Measurements from ENCODE around the gene TBATA. TPM values are rescaled to one million over a fixed set of nuclear protein-coding genes. Genes with fewer than 3 reads are reported as not detected.

Gene TBATA, protein sequence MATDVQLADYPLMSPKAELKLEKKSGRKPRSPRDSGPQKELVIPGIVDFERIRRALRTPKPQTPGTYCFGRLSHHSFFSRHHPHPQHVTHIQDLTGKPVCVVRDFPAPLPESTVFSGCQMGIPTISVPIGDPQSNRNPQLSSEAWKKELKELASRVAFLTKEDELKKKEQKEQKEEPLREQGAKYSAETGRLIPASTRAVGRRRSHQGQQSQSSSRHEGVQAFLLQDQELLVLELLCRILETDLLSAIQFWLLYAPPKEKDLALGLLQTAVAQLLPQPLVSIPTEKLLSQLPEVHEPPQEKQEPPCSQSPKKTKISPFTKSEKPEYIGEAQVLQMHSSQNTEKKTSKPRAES
- total RNA-seq, result not detected in 2 replicates

DNA sequence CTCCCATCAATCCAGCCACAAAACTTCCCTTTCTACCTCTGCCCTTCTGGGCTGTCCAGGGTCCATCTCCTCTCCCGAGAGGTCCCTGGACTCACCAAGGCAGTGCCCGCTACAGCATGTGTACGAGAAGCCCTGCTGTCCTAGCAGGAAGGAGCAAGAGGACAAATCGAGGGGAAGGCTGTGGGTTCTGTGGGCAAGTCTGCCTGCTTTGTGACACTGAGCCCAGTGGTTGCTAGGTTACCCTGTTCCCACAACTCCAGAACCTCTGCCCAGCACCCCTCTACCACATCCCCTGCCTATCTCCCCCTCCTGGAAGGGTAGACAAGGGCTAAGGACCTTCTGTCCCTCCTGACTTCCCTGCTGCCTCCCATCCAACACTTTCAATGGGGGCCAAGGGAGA lies at the start of gene TBATA:
TSS of gene TBATA (minus strand) at position 188 of the 400 bp plus-strand sequence. CDS start 1,998 bp downstream, outside the sequence.

DNA sequence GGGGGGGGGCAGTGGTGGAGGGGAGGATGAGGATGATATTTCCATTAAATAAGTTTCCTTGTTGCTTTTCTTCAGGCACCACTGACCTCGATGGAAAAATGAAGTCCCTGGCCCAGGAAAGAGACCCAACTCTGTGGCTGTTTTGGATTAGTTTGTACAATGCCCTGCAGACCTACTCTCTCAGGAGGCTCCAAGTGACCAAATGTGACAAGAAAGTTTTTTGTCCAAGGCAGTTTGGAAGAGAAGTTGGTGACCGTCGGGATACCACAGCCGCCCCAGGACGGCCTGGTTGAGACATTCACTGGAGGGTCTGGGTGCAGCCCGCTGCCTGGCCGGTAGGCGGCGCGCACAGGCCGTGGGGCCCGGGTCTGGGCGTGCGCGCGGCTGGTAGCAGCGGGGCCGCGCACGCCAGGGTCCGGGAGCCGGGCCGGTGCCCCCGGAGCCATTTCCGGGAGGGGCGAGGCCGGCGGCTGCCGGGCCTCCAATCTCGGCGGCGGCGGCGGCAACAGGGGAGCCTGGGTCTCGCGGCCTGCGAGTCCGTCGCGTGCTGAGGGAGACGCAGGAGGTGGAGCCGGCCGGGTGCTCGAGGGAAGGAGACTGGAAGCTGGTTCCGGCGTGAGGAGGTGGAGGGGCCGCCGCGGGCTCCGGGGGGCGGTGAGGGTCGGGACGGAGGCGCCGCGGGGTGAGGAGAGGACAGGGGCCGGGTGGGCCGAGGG lies 30.5 kb upstream of the TBATA start, which contains the start of gene SGPL1:
TSS of gene SGPL1 (plus strand) at position 445 of the 716 bp plus-strand sequence. CDS start 906 bp downstream, outside the sequence.

Other genes with a start within 250 kb of the TBATA start
- not detected in 2 replicates for gene PRF1, start 182.6 kb downstream of the TBATA start, total RNA-seq
- gene ADAMTS14, start 112.9 kb downstream of the TBATA start, total RNA-seq, result under 0.01 and 0.34 TPM in 2 replicates
- 16.0 and 16.2 TPM in 2 replicates for gene SGPL1, start 30.6 kb upstream of the TBATA start, total RNA-seq
- 64.6 and 65.7 TPM in 2 replicates for gene PCBD1, start 103.2 kb upstream of the TBATA start, total RNA-seq

Measured in bronchus fibroblast of lung (primary cell).